NCI-H146 (cell line): ENCODE measurements around the gene STK24.

Experiments
- DNase-seq: peaks from one replicate; lab custom pipeline; 2025; lab: John Stamatoyannopoulos, UW

STK24 gene

DNA sequence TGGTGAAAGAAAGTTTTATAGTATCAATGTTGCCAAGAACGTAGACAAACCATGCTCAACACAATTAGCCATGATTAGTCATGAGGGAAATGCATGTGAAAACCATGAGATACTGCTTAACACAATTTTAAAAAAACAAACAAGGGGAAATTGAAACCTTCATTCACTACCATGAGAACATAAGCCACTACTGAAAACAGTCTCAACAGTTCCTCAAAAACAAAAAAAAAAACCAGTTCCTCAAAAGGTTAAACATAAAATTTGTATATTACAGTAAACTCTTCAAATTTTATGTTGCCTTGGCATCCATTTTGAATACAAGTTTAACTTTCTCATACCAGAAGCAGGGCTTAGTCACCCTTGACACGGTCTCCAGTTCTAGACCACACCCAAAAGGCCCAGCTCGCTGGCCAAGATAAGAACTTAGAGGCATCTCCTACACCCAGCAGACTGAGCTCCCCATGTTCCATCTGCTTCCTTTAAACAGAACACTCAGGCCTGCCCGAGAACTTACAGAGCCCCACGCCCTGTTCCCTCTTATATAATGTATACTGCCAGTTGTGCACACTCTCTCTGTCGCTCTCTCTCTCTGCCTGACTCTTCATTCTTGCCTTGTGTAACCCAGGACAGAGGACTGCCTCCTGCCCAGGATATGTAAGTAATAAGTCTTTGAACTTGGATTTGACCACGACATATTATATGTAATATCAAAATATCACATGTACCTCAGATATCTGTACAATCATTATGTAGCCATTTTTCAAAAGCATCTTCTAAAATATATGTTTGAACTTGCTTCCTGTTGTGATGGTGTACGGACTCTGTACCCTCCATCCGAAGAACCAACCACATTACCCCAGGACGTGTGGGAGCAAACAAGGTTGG lies 67.4 kb downstream of the STK24 start:
- DNase-seq = no peak

DNA sequence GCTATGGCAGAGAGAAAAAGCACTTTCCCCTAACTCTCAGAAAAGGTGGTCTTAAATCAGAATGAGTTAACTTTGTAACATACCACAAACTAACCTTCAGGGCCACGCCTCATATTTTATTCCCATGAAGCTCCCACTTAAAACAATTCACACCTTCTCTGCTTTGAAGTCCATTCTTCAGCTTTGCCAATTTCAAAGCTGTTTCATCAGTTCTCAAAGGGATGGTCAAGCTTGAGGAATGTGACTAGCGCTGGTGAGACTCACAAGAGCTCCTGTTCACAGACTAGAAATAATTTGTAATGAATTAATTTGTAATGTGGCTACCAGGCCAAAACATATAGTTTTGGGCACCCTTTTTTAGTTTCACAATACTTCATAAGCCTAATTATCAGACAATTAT lies 68.2 kb downstream of the STK24 start:
- DNase-seq = no peak

DNA sequence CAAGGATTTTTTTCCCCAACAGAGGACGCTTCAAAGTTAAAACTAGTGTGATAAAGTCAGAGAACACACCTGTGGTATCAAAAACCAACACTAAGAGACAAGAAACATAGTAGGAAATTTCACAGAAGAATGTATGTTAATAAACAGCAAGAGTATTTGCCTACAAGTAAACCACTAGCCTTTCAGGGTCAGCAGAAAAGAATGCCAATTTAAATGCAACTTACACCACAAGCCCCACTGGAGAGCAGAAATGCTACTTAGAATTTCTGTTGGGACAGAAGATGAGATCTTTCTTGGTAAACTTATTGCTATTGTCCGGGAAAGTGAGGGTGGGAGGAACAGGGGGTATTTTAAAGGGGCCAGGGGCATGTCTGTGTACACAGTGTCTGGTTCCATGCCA lies 68.6 kb downstream of the STK24 start:
- DNase-seq = no peak

DNA sequence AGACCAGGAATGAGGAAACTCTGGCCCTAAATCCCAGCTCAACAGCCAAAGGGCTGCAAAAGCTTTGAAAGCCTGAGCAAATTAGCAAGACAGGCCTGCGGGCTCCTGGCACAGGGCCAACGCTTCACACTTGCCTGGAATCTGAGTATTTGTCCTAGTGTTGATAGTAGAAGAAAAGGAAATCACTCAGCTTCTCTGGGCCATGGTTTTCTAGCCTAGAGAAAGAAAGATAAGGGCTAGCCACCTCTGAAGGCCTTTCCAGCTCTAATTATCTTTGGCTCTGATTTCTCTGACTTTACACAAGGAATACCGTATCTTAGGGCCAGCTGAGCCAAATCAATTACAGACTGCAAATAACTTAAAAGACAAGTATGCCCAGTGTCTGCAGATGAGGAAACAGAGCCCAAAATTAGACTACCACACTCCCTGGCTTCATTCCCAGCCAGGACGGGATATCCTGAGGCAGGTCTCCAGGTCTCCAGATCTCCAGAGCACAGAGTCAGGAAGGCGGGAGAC lies 69.6 kb downstream of the STK24 start:
- peak; percentile 88 for DNase-seq

DNA sequence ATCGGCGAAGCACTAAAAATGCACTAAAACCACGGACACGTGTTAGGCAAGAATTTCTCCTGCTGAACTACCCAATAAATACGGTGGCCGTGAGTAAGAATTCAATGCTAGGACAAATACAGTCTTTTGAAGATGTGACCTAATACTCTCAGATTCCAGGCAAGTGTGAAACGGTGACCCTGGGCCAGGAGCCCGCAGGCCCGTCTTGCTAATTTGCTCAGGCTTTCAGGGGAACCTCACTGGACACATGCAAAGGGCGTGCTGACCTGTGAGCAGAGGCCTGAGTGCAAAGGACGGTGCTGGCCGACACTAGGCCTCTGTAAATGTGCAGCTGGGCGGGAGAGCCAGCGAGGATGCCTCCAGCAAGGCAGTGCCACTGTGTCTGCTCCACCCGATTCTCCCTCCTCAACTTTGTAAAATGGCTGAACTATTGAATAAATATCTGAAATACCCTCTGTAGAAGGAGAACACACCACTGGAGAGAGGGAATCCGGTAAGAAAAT lies 70.1 kb downstream of the STK24 start:
- no peak for DNase-seq

DNA sequence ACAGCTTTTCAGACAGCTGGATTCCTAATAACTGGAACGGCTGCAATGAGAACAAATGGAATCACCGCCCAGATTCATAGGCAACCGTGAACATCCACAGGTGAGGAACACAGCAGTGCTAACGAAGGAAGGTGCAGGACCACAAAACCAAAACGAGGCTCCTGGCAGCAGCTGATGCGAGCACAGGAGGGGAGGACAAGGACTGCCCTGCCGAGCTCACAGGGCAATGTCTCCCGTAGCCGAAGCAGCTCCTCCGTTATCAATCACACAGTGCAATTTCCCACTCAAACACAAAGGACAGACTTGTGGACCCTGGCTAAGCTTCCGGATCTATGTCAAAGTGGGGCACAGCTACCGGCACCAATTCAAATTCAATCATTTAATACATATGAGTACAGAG lies 70.6 kb downstream of the STK24 start:
- no peak for DNase-seq

DNA sequence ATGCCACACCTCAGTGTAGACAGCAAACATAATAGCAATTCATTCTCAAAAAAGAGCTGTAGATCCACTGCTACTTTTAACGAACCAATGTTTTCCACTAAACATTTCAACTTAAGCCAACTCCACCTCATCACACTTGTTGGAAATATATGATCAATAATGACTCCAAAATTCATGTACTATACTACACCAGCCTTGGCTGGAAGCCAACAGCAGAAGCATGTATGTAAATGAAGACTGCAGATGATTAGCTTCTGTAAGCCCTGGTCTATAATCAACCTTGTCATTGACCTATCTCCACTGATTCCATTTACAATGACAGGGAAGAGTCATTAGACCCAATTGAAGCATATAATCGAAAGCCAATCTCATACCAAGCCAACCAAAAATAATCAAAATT lies 71.7 kb downstream of the STK24 start:
- DNase-seq = no peak

DNA sequence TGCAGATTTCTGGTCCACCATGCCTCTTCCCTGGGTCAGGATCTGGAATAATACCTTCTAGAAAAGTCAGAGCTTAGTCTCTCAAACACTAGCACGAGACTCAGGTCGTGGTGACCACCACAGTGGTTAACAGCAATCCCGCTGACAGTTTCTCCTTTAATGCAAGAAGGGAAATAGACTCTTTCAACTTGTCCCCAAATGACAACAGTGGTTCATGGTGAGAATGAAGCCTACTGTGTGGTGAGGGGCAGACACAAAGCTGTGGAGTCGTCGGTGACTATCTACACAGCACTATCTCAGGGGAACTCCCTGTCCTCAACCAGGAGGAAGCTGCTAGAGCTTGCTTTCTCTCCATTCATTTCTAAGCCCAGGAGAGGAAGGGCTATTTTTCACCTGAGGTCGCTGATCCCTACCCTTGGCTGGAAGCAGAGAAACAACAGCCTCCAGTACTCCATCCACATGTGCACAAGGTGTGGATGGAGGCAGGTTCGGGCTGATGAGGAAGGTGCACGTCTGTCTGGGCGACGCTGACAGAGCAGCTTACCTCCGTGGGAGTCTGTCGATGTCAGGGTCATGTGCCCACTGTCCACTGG lies 72.4 kb downstream of the STK24 start:
- DNase-seq = no peak

DNA sequence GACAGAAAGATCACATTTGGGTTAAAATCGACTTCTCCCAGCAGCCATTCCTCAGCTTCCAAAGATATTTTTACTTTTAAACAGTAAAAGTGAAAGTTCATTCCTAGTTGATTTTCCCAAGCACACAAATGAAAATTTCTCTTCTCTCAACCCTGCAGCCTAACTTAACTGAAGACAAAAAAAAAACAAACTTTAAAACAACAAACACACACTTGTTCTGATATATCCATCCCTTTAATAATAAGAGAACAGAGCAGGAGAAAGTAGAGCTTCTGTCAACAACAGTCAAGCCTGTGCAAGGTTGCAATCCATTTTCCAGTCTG lies 72.9 kb downstream of the STK24 start:
- no peak for DNase-seq

DNA sequence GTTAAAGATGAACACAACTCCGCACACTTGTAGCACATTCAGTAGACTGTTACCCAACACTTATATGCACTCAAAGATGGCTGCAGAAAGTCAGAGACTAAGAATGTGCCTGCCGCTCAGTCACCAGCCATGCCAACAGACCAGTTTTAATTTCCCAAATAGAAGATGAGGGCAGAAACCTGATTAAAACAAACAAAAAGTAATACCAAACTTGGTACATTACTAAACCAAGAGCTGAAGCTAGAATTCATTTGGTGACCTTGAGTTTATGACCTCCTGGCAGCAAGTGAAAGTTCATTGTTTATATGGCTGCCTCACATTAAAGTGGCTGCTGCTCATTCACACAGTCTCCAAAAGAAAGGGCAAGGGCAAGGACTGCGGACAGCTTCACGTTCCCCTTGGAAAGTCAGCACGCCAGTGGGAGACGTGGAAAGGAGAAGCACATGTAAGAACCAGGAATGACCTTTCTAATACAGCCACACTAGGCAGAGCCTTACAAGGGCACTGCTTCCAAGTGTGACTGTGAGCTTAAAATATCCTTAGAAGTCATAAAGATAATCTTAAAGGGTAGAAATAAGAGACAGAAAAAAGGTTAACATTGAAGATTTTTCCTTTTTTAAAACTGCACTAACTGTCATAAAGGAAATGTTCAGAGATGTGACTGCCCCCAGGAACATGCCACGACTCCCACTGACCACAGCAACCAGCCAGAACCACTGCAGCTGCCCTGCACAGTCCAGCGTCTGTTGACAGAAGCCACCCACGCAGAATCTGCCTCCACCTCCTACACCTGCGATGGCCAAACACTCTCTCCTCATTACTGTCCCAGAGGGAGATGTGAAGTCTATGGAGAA lies 73.5 kb downstream of the STK24 start:
- no peak for DNase-seq

DNA sequence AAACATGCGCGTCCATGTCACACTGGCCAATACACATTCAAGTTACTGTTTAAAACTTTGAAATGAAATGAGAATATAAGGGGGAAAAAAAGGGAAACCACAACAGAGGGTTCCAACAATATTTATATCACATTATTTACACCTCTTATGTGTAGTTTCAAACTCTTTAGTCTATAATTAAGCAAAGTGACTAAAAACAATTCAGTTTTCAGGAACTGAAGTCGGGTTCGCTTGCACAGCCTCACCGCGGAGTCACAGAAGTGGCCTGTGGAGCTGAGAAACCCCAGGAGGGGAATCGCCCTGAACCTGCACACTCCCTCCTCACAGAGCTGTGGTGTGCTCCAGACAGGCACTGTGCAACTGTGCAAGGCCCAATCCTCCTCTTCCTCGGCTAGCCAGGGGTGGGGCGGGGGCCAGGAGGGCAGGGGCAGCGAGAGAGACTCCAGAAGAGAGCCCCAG lies 75.9 kb downstream of the STK24 start:
- no peak for DNase-seq

DNA sequence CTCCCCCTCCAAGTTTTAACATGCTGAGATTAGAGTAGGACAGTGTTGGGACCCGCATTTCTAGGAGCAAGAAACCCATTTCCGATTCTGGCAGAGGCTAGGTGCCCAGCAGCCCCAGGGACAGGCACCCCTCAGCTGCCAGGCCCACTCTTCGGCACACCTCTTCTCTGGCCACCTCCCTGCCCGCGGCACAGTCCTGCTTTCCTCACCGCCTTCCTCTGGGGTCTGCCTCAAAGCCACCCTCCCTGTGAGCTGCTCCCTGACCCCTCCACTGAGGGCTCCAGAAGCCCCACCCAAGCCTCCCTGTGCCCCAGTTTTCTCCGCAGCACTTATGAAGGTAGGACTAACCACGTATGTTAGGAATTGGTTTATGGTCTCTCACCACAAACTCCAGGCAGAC lies 79.9 kb downstream of the STK24 start:
- no peak for DNase-seq

DNA sequence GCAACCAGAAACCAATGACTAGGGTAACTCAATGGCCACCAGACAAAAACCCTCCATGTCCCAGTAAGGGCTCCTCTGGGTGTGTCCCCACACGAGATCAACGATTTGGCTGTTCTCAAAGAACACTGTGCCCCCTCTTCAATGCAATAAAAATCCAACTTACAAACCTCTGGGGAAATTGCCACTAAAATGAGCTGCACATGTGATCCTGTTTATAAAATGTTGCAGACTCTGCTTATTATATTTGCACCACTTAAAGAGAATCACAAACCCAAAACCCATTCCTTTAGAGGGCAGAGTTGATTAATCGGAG lies 80.5 kb downstream of the STK24 start:
- no peak for DNase-seq

DNA sequence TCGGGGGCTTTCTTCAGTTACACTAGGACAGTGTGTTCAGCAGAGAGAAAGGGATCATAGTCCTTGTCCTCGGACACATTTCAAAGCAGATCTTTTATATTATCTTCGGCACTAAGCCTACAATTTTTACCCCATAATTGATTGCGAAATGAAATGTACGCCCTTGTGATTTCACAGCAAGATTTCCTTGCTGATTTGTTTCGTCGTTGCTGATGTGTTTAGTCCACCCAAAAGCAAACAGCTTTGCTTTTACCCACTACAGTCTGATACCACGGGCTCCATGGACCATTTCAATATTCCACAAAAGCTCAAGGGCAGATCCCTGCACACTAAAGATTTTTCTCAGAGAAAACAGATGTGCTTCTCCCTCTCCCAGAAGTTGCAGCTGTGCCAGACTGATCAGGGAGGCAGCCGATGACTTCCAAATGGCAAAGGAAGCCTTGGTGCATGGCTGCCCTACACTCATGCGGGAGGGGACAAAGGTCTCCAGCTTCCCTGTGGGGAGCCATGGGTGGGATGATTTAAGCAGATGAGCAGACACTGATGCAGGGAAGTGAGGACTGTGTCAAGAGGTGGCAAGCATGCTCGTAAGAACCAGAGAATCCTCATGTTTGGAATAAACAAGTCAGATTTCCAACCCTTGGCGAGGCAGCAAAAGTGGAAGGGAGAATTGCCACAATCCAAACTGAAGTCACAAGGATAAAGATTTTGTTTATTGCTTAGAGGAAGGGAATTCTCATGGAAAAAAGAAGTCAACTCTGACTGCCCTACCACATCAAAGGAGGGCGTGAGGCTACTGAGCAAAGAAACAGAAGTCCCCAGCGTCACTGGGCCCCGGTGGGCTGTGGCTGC lies 81.1 kb downstream of the STK24 start:
- DNase-seq = peak; percentile 30

DNA sequence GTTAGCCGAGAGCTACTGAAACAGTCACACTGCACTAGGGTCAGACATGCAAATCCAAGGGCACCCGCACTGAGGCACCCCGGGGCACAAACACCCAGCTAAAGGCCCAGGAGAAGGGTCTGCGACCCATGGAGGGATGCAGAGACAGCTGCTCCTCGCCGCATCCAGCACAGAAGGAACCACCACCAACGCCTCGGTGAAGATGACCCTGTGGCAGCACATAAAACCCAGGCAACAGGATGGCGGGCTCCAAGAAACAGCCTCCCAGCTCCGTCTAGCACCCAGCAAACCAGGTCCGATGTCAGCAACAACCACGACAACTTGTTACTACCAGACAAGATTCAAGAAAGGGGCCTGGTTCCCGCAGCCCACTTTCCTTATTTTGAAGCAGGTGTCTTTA lies 82.1 kb downstream of the STK24 start:
- DNase-seq = no peak

DNA sequence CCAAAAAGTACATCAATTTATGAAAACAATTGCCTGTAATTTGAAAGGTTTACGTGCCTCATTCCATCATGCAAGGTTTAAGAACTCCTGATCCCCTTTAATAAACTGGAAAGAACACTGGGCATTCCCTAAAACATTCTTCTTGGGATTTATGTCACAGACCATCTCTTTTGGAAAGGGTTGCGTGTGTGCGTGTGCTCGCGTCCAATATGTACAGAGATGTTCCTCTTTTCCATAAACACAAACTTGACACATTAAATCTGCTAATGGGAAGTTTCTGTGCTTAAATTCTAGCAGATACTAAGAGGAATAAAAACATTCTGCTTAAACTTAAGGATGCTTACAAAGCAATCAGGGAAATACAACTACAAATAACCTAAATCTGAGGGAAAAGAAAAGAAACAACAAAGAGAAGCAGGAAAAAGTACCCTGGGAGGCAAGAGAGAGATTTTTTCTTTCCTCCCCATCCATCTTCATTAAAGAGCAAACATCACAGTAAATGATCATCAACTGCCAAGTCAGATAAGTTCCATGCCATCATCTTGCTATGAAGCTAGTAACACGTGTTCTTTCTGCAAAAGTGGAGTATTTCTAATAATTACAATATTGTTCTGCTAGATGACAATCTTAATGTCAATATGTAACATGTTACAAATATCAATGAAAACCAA lies 83.7 kb downstream of the STK24 start:
- DNase-seq = no peak

DNA sequence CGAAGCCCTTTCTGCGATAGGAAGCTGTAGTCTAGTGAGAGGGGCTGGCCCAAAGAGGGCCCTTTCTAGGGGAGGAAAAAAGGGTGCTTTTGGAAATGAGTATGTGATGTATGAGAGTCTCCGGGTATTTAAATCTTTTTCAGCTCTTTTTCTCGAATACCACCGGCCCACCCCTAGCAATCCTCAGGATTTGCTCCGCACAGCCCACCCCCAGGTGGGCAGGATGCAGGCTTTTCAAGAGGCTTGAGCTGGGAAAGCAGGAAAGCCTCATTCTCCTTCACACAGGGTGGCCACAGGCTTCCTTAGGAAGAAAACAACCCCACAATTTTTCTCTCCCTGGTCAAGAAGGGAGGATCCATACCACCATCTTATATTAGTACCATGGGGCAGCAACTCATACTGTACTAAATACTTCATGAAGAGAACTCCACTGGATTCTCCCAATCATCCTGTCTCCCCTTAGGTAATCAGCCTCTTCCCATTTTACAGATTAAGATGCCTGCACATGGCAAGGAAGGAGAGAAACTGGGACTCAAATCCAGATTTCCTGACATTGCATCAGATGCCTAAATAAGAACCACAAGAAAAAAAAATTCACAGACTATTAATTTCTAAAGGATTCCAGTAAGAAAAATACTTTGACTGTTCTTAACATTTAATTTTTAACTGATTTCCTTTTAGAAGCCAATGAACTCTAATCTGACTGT lies 84.4 kb downstream of the STK24 start:
- no peak for DNase-seq

DNA sequence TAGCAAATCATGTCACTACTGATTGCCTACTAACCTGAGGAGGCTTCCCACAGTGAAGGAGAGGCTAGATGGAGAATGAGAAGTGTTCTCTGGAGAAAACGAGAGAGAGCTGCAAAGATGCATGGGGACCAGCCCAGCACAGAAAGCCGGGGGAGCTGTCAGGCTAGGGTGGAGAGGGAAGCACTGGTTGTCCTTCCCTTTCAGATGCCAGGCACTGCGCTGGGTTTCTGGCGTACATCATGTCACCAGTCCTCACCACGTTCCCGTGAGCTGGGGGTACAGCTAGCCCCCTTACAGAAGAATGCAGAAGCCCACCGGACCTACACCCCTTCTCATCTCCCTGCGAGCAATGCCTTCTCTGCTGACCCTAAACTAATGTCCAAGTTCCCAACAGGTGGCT lies 86.0 kb downstream of the STK24 start:
- DNase-seq = no peak

DNA sequence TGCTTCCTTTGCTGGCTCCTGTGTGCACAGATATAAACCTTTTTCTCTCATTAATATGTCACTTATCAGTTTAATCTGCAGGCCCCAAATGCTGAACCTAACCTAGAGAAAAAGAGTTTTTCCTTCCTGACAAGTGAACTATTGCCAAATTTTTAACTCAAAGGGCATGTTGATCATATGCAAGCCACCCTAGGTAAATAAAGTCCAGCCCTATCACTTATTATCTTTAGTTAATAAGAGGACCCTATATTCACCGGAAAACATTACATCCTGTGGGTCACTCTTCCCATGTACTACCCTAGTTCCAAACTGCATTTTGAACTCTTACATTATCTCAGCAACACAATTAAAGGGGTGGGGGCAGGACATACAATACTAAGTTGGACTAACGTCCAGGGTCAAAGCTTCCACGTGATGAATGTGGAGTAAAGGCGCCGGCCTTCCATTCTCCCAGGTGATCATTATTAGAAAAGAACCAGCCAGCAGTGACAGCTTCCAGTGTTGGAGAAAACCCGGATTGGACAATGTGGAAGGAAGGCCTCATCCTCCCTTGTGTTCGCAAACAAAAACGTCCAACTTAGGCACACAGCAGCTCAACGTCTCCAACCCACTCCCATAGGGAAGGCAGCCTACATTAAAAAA lies 86.6 kb downstream of the STK24 start:
- DNase-seq = no peak
